NCI-H2107 treated with DMSO at 0.1 percent for 48 hours (cell line): ENCODE results near the gene NRP2.
A peak's percentile ranks its signal among the peaks of the same experiment; 100 is the strongest.

Experiments
- DNase-seq: peaks from one replicate; lab custom pipeline; 2025; ENCODE audit not compliant: unreplicated experiment; lab: John Stamatoyannopoulos, UW

The NRP2 gene

GRCh38 chr2:205658068-205658467, 24.2 kb upstream of the NRP2 start:
- DNase-seq, result no peak

GRCh38 chr2:205658572-205658971, 23.7 kb upstream of the NRP2 start:
- DNase-seq, result no peak

- peak; percentile 53 for DNase-seq
These were observed 22.4 kb upstream of the NRP2 start for GRCh38 chr2:205659922-205660321.

DNA sequence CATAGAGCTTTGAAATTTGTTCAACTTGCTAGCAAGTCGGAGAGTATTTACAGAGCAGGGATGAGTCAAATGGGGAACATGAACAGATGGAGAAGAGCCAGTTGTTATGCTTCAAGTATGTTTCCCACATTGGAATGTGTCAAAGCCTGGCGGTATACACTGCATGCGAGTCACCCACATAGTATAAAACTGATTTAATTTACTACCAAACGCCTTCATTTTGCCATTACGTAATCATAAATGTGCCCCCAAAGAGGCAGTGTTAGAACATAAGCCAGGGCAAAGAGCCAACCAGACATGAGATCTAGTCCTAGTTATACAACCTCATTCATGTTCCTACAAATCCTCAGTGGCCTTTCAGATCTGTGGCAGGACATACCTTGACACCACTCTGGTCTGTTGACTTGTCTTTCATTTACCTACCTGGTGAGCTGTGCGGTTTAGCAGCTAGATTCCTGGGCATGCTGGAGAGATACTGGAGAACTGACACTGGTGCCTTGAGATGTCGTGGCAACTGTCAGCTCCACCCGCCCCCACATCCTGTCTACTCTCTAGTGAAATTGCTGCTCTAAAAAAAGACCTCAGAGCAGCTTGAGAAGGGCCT, 21.7 kb upstream of the NRP2 start:
- DNase-seq, result no peak

- DNase-seq, result no peak
These were observed 21.0 kb upstream of the NRP2 start for GRCh38 chr2:205661281-205661680.

DNA sequence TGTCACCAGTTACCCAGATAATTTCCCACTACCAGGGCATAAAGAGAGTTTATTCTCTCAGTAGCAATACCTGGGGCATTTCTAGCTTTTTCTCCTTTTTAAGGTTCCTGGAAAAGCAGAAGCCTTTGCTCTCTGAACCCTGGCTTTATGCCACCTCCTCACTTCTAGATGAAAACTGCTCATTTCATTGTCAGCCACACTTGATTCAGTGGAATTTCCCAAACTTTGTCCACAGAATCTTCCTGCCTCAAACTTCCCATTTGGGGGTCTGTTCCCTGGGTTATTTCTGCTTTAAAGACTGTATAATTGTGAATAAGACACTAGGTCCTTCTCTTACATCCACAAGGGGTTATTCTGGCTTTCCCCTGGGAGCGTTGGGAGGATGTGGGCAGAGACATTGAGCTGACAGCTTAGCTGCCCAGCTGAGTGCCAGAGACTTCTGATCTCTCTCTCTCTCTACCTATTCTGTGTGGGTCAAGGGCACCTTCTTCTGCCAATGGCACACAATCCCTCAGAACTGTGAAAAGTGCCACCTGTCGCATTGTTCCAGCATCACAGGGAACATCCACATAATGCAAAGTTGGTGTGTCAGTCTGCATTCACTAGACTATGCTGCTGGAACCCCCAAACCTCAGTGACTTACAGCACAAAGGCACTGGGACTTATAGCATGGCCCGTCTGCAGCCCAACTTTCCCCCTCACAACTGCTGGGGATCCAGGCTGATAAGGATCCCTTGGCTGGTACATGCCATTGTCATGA, 19.9 kb upstream of the NRP2 start:
- no peak for DNase-seq

- no peak for DNase-seq
These were observed 16.5 kb upstream of the NRP2 start for GRCh38 chr2:205665791-205666190.

DNA sequence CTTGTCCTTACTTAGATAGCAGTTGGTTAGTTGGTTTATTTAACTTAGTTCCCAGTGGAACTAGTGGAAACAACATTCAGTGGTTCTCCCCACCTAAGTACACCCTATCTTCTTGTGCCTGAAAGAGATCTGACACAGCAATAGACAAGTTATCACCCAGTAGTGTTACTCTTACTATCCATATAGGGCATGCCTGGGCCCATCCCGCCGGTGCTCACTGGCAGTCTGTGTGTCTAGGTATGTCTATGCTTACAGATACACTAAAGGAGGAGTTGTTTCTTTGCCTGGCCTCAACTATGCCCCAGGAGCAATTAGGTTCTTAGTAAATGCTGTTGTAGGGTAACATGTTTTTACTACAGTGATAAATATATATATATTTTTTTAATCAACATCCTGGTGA, 12.0 kb upstream of the NRP2 start:
- no peak for DNase-seq

DNA sequence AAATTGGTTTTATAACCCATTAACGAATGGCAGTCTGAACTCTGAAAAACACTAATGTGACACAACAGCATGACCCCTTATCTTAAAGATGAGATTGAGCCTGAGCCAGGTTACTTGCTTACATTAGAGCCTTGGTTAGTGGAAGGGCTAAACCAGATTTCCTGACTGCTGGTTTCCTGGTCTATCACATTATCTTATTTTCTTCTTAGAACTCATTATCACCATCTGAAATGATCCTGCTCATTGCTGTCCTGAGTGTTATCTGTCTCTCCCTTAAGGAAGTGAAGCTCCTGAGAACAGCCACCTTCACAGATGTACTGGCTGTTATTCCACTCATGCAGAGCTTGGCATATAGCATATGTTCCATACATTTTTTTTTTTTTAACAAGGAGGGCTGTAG, 9.0 kb upstream of the NRP2 start:
- DNase-seq, result no peak

- peak; percentile 87 for DNase-seq
These were observed 6.3 kb upstream of the NRP2 start for GRCh38 chr2:205675861-205676516.

DNA sequence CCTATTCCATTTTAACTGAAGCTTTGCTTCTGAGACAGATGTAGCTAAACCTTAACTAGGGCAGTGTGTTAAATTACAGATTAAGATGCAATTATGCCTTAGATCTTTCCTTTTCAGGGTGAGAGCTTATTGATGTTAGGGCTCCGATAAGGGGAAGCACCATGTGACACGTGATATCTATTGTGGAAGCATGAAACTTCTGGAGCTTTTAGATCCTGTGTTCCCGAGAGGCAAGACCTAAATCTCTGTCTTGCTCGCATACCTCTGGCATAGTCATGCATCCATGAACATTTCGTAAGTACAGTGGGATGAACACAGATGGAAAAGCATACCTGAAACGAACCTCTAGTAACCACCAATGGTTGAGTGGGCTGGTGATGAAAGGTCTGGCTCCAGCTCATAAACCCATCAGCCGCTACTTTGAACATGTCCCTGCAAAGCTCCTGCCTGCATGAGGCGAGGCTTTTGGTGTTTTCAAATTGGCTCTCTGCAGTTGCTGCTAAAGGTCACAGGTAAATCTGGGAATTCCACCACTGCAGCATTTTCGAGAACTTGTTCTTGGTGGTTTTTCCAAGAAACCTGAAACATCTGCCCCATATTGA, 3.7 kb upstream of the NRP2 start:
- DNase-seq, result no peak

DNA sequence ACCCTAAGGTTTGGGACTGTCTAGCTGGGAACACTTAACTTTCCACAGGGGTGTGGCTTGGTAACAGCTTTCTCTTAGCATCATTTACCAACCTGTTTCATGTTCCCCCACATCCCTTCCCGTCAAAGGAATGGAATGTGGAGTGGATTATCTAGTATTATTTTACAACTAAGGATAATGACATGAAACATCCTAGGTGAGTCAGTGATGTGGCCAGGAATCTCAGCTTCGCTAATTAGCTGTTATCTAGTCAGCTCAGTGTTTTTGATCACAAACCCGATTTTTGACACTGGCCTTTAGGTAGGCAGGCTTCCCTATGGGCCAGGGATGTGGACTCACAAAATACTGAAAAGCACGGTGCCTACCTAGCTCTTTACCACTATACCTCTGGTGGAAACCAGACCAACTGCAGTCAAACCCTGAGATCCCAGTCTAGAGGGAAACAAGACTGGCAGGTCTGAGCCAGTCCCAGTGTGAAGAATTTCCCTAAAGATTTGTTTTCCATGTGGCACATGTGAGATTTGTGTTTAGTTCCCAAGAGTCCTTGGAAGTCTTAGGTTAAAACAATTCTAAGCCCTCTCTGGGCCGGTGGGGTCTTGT, 2.8 kb upstream of the NRP2 start:
- DNase-seq, result no peak

DNA sequence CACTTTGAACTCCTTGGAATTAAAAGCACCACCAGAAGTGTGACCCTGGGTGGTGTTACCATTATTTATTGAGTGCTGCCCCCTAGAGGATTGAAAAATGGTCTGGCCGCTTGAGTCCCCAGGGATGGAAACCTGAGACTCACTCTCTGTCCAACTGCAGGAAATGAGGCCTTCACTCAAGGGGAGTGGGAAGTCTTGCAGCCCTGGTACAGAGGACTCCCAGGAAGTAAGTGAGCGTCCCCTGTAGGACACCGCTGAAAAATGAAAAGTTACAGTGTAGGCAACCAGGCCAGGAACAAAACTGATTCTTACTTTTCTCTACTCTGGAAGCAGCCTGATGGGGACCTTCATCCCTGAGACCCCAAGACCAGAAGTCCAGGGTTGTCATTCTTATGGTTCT, 2.2 kb upstream of the NRP2 start:
- peak; percentile 89 for DNase-seq

DNA sequence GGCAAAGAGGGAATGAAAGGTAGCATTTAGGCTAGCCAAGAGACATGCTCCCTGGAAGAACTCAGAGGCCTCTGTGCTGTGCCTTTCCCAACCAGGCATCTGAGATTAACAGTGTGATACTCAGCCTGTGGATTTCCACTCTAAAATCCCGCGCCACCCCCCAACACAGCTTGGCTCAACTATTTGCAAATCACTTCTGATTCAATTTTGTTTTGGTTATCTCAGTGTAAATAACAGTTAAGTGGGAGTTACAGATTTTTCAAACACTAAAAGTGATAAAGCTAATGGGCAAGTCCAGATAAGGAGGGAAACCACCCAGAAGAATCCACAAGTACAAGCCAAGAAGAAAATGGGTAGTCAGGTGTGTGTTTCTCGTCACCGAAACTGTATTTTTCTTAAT, 1.4 kb upstream of the NRP2 start:
- DNase-seq, result no peak

DNA sequence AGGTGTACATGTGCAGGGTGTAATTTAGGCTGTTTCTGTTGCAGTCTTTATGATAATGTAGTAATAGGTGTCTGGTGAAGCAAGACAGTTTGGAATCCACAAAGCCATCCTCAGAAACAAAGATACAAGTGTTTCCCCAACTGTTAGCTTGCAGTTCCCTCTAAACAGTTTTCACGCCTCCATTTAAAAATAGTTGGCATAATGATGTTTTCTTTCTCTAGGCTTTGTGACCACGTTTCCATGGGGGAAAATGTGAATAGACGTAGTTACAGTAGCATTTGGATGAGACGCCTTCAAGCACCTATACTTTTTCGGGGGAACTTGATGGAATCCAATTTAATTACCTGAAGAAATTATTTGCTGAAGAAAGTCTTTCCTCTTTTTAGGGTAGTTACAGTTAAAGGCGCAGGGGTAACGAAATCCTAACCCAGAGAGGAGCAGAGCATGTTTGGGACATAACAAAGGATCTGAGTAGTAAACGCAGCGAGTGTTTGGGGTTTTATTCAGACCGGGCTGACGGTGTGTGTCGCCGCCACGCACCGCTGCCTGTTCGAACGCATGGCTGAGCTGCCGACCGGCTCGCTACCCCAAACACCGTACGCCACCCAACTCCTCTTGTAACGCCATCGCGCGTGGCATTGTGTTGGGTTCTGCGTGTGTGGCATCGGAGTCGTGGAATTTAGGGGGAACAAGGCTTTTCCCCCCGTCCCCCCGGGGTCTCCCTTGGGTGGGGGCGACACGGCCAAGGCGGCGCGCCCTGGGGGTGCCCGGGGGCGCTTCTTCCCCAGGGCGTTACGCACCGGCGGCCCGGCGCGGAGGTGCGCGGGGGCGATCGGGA, 681 bp upstream of the NRP2 start:
- peak; percentile 22 for DNase-seq

DNA sequence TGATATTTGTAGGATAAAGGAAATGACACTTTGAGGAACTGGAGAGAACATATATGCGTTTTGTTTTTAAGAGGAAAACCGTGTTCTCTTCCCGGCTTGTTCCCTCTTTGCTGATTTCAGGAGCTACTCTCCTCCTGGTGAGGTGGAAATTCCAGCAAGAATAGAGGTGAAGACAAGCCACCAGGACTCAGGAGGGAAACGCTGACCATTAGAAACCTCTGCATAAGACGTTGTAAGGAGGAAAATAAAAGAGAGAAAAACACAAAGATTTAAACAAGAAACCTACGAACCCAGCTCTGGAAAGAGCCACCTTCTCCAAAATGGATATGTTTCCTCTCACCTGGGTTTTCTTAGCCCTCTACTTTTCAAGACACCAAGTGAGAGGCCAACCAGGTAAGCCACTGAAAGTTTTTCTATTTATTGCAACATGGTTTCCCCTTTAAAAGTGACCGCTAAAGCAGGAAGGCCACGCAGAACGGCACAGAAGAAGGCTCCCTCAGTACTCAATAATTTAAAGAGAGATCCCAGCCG, 735 bp downstream of the NRP2 start:
- DNase-seq, result no peak

DNA sequence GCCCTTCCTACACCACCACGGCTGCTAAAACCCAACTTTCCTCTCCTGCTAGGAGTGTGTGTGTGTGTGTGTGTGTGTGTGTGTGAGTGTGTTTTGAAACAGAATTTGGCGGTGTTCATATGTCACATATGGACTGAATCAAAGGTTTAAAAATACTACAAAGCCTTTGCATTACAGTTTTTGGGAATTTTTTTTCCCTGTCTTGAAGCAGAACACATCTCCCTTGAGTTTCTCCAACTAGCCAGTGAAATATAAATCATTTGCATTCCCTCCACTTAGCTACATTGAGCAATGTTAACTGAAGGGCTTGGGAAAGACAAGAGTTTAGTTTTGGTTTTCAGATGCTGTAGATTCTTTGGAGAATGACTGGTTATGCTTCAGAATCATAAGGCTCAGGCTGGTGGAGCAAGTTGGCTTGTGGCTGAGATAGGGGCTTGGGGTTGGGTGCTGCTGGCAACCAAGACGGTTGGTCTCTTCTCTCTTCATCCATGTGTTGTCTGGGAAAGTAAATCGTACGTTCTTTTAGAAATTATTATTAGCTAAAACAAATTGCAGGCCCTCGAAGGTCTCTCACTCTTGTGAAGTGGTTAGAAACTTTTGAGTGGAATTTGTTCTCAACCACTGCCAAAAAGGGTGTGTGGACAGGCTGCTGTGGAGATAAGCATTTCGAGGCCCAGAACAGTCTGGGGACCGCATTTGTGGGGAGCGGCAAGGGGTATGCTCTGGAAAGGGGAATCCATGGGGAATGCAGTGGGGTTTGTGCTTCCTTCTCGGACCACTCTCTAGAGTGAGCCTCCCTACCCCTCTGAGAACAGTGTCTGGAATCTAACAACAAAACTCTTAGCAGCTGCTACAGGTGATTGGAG, 1.4 kb downstream of the NRP2 start:
- DNase-seq, result no peak

DNA sequence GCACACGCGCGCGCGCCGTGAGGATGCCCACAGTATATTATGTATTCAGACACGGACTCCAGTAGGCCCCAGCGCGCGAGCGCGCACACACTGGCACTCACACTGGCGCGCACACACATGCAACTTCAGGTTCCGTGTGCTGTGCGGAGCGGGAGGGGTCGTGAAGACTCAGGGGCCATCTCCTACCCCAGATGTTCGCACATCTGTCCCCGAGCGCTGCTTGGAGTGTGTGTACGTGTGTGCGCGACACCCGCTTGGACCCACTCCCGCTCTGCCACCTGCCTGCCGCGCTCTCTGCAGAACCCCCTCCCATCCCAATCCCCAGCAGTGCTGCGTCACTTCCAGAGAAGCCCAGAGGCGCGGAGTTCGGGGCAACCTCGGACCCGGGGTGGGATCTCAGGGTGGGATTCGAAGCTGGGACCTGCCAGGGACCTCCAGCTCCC, 2.6 kb downstream of the NRP2 start:
- no peak for DNase-seq

GRCh38 chr2:205685314-205686055, 3.2 kb downstream of the NRP2 start:
- DNase-seq, result no peak
